Naive B cell (primary cell): ENCODE measurements around the gene RNASE11. TPM values are rescaled to one million over a fixed set of nuclear protein-coding genes. Genes with fewer than 3 reads are reported as not detected.

Experiments used
- polyA plus RNA-seq, 6 donors: library from polyadenylated mRNA; unstranded; fragments of 300-500 nt; fragmentation: Illumina TruSeq; gene quantifications; one replicate each; pipeline ENCODE4 v1.2.3, GENCODE V29; 2021; ENCODE audit warnings: low read depth in 6 of 6

RNASE11 gene
- polyA plus RNA-seq, 6 donors from 2014 or later, result not detected

Other genes with a start within 250 kb of the RNASE11 start
- 10 to 100 TPM in 3 of 6 donors, 1 to 10 TPM in 3; 6.2 to 17.0 (median 10.6) TPM for gene PARP2, start 244.4 kb downstream of the RNASE11 start, polyA plus RNA-seq
- gene TEP1, start 174.5 kb downstream of the RNASE11 start, polyA plus RNA-seq, result 10 to 100 TPM in 1 of 6 donors, 1 to 10 TPM in 4, under 1 TPM in 1; 0.15 to 17.2 (median 7.7) TPM
- under 1 TPM in 5 of 6 donors, not detected in 1; 0.13 to 0.51 (median 0.40) TPM for gene KLHL33, start 151.8 kb downstream of the RNASE11 start, polyA plus RNA-seq
- 10 to 100 TPM; 57.5 to 87.9 (median 67.4) TPM for gene OSGEP, start 133.2 kb downstream of the RNASE11 start, polyA plus RNA-seq
- gene APEX1, start 132.8 kb downstream of the RNASE11 start, polyA plus RNA-seq, result 100 to 1,000 TPM; 129 to 187 (median 180) TPM
- gene PIP4P1, start 126.6 kb downstream of the RNASE11 start, polyA plus RNA-seq, result 10 to 100 TPM; 40.1 to 67.6 (median 50.4) TPM
- gene PNP, start 118.6 kb downstream of the RNASE11 start, polyA plus RNA-seq, result 10 to 100 TPM; 24.1 to 67.8 (median 52.4) TPM
- gene RNASE10, start 82.5 kb downstream of the RNASE11 start, polyA plus RNA-seq, result under 1 TPM in 3 of 6 donors, not detected in 3; 0.23 to 0.45 (median 0.37) TPM
- gene RNASE9, start 27.0 kb downstream of the RNASE11 start, polyA plus RNA-seq, result not detected
- gene RNASE12, start 3.4 kb upstream of the RNASE11 start, polyA plus RNA-seq, result not detected
- gene OR6S1, start 53.7 kb upstream of the RNASE11 start, polyA plus RNA-seq, result not detected
- gene RNASE4, start 96.6 kb upstream of the RNASE11 start, polyA plus RNA-seq, result under 1 TPM in 5 of 6 donors, not detected in 1; 0.18 to 0.61 (median 0.34) TPM
- under 1 TPM in 3 of 6 donors, not detected in 3; 0.53 to 0.63 (median 0.57) TPM for gene ANG, start 100.8 kb upstream of the RNASE11 start, polyA plus RNA-seq
- gene EDDM3A, start 157.9 kb upstream of the RNASE11 start, polyA plus RNA-seq, result under 1 TPM in 3 of 6 donors, not detected in 3; 0.31 to 0.52 (median 0.47) TPM
- not detected for gene EDDM3B, start 180.4 kb upstream of the RNASE11 start, polyA plus RNA-seq
- 100 to 1,000 TPM in 5 of 6 donors, 10 to 100 TPM in 1; 94.0 to 368 (median 337) TPM for gene RNASE6, start 193.3 kb upstream of the RNASE11 start, polyA plus RNA-seq
- gene RNASE1, start 214.8 kb upstream of the RNASE11 start, polyA plus RNA-seq, result under 1 TPM in 1 of 6 donors, not detected in 5; 0.40 TPM